CD4-positive, alpha-beta T cell treated with Interleukin-10 for 1 hour (primary cell): ENCODE data around the gene MCUB.
A peak's percentile ranks its signal among the peaks of the same experiment; 100 is the strongest.
"Not testable (repeated sequence)": the region's sequence is repeated elsewhere in the genome, so short reads cannot be mapped to it uniquely, and the experiment has no call there.

Source experiments
- DNase-seq: peaks from one replicate; pipeline ENCODE4 v3.0.0-alpha.2; 2020

MCUB gene

DNA sequence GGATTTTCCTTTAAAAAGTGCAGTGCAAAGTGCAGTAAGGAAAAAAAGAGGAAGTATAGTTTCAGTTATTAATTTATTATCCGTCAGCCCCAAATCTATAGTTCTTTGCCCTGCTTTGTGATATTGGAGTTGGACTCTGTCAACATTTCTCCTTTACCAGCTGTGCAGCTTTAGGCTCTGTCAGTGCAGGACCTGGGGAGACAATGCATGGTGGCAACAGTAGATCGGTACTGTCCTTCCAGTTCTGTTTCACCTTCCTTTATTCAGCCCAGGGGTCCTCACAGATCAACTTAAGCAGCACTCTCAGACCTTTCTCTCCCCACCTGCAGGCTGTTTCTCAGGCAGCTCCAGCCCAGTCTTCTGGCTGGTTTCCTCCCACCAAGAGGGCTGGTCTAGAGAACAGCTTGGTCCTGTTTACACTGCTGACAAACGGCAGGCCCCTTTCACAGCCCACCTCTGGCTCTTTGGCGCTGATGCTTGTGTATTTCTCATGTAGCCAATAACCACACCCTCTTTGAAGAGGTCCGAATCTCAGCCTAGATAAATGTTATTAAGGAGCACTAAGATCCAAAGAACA, 71.6 kb downstream of the MCUB start:
- DNase-seq: no peak

DNA sequence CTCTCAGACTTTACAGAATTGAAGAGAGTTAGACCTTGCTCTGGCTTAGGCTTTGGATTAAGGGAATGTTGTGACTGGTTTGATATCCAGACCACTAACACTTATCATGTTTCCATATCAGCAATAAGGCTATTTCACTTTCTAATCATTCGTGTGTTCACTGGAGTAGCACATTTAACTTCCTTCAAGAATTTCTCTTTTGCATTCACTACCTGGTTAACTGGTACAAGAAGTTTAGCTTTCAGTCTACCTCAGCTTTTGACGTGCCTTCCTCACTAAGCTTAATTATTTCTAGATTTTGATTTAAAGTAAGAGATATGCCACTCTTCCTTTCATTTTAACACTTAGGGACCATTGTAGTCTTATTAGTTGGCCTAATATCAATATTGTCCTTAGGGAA, 80.6 kb downstream of the MCUB start:
- DNase-seq: no peak

DNA sequence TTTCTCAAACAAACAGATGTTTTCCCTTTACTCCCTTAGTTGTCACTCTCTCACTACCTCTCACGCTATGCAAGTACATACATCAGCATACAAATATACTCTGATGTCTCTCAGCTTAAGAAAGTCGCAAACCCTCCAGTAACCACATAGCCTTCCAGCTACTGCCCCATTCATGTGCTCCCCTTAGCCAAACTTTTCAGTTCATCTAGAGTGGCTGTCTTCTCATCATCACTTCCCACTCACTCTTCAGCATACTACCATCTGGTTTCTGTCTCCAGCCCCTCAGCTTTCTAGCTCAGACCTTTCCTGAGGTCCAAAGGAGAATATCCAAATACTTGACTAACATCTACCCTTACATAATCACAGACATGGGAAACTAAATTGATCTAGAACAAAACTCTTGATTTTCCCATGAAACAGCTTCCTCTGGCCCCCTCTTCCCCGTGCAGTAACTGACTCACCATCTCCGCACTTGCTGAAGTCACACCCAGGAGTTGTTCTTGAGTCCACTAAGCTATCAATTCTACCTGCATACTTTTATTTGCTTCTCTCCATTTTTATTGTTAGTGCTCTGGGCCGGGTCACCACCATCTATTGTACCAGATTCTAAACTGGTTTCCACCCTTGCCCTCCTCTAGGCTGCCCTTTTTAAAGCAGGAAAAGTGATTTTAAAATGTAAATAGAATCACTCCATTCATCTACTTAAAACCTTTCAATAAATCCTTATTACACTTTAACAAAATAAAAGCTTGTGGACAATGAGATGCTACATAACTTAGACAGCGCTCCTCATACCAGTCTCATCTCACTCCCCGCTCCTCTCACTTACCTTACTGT, 86.0 kb downstream of the MCUB start:
- no peak for DNase-seq

DNA sequence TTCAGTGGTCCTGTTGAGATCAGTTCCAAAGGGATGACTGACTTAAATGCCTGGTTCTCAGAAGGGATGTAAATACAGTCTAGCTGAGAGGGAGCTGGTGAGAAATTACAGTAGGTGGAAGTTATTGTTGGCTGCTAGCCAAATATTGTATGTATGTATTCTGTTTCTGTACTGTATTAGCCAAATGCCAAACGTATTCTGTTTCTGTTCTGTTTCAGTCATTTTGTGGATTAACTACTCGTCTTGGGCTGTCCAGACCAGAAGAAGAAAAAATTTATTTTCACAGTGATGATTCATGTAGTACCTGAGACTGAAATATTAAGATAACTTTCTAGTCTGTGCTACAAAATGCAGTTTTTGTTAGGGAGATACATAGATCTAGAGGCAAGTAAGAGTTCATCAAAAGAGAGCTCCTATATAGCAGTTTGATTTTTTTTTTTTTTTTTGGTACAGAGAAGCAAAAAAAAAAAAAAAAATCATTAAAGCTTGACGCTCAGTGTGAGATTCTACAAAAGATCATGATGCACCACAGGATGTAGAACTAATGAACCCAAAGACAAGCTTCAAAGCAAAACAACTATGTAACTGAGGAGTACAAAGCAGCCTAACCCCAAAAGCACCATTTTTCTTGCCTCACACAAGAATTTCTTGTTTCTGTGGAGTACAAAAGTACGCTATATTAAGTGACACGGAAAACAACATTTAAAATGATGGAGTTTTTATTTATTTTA, 88.4 kb downstream of the MCUB start:
- DNase-seq: peak; percentile 77

DNA sequence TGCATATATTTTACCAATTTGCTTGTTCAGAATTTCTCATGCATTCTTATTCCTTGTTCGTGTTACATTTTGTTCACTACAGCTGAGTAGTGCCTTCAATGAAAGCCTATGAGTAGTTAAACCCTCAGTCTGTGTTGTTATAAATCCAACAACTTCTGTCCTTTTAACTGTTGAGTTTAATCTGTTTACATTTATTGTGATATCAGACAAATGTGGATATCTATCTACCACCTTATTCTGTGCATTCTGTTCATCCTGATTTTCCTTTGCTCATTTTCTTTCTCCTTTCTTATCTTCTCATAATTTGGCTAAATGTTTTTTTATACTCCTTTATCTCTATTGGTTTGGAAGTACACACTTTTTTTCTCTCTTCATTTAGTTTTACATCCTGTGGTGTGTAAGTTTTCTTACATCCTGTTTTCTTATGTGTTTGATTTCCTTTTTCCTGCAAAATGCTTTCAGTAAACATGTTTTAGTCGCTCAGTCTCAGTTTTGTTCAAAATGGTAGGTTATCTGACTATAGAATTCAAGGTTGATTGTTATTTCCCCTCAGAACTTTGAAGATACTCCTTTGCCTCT, 89.0 kb downstream of the MCUB start:
- DNase-seq: peak; percentile 21

DNA sequence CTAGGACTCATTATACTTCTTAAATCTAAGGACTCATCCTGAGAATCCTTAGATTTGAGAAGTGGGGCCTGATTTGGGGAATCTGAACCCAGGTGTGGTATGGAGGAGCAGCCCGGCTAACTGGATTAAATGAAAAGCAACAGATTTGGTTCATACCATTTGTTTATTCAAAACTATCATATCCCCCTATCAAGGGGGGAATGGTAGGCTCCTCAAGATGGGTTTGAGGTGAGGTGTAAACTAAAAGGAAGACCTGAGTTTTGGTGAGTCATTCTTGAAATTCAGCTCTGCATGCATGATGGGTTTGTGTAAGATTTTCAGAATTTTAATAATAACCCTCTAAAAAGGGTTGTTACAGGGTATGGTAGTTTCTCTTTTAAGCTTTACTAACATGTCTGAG, 89.8 kb downstream of the MCUB start:
- DNase-seq: peak; percentile 54

DNA sequence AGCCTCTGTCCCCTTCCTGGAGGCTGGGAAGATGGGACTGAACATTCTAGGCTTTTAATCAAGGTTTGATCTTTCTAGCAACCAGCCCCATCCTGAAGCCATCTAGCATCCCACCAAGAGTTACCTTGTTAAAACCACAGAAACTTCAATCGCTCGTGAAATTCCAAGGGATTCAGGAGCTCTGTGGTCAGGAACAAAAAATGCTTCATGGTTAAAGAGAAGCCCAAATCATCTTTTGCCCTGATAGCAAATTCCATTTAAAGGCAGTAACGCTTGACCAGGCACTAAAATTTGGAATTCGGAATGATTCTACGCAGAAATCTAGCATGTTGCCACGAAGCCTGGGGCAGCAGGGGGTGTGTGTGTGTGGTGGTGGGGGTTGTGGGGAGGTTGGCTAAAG, 95.3 kb downstream of the MCUB start:
- DNase-seq: no peak

DNA sequence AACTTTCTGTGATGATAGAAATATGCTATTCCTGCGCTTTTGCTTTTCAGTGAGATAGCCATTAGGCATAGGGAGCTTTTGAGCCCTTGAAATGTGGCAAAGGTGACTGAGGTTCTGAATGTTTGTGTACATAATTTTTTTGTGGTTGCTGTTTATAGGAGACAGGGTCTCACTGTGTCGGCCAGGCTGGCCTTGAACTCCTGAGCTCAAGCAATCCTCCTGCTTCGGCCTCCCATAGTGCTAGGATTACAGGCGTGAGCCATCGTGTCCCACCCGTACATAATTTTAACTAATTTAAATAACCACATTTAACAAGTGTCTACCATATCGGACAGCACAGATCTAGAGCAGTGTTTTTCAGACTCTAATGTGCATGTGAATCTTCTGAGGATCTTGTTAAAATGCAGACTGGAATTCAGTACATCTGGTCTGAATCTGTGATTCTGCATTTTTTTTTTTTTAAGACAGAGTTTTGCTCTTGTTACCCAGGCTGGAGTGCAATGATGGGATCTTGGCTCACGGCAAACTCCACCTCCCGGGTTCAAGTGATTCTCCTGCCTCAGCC, 97.9 kb downstream of the MCUB start:
- DNase-seq: no peak

DNA sequence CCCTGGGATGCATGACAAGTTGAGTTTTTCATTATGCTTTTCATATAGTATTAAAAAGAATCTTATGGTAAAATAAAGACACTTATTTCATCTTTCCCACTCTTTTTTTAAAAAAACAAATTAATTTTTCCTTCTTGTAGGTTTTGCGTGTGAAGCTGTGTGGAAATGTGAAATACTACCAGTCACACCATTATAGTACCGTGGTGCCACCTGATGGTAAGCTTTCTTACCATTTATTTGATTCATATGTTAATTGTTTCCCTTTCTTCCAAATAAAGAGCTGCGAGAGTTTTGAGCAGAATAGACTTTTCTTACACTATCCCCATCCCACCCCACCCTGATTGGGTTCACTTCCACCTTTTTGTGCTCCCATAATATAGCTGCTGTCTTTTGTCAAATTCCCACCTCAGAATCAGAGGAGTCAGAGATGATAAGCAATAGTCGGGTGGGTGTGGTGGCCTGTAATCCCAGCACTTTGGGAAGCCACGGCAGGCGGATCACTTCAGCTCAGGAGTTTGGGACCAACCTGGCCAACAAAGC, 98.9 kb downstream of the MCUB start:
- DNase-seq: peak; percentile 33

DNA sequence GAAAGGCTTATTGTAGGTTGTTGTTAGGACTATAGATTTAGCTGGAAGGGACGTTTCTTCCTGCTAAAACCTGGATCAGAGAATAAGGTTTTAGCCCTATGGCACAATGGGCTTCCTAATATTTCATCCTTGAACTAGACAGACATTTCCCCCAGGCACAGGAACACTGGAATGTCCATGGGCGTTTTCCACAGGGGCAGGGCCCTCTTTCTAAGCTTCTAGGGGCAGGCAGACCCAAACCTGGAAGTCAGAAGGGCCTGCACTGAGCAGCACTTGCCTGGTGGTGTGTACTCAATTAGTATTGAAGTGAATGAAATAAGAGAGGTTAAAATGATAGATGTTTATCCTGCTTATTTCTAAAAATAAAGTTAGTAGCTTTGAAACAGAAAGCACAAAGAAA, 102.1 kb downstream of the MCUB start:
- no peak for DNase-seq

DNA sequence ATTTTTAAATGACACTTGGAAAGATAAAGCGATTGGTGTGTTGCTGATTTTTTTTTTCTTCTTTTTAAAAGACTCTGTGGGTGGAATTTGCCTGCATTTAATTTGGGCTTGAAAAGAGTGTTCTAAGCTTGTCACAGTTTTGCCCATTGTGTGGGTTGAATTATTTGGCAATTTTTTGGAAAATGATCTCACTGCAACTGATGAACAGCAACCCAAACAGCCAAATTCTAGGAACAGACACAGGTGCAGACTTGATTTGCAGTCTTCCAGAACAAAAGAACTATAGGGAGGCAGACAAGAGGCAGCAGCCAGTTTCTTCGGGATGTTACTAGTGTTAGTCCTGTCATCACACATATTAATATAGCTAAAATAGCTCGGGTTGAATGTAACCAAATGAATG, 102.7 kb downstream of the MCUB start:
- no peak for DNase-seq

DNA sequence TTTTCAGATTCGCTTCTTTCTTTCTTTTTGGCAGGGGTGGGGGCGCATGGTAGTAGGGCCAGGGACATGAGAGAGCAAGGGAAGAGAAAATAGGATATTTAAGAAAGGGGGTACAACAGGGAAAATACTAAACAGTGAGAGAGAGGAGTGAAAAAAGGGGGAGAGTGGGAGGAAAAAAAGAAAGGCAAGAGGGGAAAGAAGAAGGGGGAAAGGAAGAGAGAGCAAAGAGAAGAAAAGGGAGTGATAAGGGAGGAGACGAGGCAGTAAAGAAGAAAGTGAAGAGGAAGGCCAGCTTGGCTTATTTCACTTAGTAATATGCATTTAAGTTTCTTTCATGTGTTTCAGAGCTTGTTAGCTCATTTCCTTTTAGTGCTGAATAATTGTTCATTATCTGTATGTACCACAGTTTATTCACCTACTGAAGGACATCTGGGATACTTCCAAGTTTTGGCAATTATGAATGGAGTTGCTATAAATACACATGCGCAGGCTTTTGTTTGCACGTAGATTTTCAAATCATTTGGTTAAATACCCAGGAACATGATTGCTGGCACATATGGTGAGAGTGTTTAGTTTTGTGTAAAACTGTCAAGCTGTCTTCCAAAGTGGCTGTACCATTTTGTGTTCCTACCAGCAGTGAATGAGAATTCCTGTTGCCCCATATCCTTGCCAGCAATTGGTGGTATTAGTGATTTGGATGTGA, 105.9 kb downstream of the MCUB start:
- no peak for DNase-seq

DNA sequence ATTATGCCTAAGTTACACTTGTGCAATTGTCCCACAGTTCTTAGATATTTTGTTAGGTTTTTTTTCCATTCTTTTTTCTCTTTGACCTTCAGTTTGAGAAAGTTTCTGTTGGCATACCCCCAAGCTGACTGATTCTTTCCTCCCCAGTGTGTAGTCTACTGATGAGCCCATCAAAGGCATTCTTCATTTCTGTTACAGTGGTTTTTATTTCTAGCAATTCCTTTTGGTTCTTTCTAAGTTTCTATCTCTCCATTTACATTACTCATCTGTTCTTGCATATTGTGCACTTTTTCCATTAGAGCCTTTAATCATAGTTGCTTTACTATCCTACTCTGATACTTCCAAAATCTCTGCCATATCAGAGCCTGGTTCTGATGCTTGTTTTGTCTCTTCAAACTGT, 111.3 kb downstream of the MCUB start:
- DNase-seq: no peak

DNA sequence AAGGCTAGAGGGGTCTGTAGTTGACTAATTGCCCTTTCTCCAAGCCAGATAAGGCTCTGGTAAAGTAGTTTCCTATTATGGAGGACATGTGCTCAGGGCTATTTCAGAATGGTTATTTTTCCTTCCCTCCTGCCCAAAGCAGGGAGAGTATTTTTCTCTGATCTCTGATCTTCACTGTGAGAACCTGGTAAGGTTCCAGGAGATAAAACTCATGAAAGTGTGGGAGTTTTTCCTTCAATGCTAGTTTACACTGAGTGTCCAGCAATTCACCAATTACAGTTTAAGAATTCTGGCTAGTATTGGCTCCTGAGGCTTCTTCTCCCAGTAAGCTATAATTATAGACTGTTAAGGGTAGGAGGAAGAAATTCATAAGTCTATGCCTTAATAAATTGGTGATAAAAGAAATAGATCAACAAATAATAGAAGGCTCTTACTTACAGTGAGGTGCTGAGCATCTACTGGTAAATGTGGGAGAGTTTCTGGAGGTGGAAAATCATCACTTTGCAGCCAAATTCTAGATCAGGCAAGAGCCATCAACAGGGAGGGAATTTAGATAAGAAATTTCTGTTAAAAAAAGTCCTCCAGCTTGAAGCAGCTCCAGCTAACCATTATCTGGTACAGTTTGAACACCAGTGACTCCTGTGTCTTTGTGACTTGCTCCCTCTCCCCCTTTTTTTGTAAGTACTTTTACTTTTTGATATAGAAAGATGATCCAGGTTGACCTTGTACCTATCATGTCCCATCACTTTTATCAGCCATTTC, 112.3 kb downstream of the MCUB start:
- no peak for DNase-seq

DNA sequence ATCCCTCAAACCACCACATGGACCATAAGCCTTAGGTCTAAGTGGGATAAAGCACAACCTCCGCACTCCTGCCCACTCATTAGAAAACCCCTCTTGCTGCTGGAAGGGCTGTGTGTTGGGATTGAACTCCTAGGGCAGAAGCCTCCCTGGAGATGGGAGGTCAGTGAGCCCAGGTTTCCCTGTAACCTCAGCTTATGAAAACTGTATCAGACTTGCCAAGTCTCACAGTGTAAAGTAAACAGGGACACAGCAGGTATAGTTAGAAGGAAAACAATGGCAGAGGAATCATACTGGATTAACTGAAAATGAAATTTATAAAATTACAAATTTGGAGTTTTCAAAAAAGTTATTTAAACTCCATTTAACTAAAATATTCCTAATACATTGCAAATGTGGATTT, 113.3 kb downstream of the MCUB start:
- no peak for DNase-seq

DNA sequence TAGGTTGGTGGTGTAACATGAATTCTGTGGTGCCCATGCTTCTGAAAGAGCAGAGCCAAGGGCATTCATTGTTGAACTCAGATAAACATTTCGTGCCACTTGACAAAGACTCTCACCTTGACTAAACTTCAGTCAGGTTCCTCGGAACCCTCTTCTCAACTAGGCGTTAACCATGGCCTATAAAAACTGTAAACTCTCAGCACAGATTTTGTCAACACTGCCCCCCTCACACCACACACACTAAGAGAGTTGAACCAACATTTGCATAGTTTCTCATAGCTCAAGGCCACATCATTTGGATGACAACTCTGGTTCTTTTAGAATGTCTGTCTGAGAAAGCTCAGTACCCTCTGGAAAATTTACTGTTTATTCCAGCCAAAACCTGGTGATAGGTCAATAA, 115.1 kb downstream of the MCUB start:
- DNase-seq: no peak

DNA sequence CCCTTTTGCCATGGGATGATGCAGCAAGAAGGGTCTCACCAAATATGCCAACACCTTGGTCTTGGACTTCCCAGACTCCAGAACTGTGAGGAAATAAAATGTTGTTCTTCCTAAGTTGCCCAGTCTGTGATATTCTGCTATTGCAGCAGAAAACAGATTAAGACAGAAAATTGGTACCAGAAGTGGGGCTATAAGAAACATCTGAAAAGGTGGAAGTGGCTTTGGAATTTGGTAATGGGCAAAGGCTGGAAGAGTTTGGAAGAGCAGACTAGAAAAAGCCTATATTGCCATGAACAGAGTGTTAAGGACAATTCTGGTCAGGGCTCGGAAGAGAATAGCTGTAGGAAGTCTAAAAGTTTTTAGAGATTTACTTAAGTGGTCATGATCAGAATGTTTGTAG, 115.8 kb downstream of the MCUB start:
- DNase-seq: no peak

DNA sequence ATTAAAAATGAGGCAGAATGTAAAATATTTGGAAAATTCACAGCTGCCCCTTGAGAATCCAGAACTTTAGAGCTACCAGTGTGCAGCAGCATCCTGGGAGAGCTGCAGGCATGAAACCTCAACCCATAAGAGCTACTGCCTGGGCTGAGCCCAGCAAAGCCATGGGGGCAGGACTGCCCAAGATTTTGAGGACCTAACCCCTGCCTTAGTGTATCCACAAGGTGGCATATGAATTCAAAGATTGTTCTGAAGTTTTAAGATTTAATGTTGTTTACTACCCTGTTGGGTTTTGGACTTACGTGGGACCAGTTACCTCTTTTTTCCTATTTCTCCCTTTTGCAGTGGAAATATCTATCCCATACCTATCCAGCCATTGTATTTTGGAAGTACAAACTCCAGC, 116.8 kb downstream of the MCUB start:
- DNase-seq: peak; percentile 14

DNA sequence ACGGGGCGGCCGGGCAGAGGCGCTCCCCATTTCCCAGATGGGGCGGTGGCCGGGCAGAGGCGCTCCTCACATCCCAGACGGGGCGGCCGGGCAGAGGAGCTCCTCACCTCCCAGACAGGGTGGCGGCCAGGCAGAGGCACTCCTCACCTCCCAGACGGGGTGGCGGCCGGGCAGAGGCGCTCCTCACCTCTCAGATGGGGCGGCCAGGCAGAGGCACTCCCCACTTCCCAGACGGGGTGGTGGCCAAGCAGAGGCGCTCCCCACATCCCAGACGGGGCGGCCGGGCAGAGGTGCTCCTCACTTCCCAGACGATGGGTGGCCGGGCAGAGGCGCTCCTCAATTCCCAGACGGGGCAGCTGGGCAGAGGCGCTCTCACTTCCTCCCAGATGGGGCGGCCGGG, 118.4 kb downstream of the MCUB start:
- not testable (repeated sequence) for DNase-seq

DNA sequence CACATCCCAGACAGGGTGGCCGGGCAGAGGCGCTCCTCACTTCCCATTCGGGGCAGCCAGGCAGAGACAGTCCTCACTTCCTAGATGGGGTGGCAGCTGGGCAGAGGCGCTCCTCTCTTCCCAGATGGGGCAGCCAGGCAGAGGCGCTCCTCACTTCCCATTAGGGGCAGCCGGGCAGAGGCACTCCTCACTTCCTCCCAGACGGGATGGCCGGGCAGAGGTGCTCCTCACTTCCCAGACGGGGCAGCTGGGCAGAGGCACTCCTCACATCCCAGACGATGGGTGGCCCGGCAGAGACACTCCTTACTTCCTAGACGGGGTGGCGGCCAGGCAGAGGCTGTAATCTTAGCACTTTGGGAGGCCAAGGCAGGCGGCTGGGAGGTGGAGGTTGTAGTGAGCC, 118.9 kb downstream of the MCUB start:
- DNase-seq: not testable (repeated sequence)

DNA sequence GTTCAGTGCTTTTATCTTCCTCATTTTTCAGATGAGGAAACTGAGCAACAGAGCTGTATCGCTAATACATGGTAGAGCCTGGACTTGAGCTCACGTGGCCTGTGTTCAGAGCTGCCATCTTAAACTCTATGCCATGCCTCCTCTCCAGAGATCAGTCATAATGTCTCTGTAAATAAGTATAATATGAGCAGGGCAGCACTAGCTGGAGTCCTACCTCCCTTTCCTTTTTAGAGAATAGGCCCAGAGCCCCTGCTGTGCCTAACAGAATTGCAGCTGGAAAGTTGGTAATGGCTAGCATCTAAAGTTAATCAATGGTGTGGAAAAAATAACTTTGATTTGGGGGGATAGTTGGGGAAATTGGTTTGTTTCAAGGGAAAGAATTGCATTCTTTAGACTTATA, 122.8 kb downstream of the MCUB start:
- DNase-seq: no peak
